Measurements from ENCODE around the gene HSPA12A. TPM values are rescaled to one million over a fixed set of nuclear protein-coding genes. Genes with fewer than 3 reads are reported as not detected.

Gene HSPA12A
- total and polyA plus RNA-seq, 2 donors (not counting 1 experiment from before 2014, with no cell fraction given): 14.4 to 15.7 TPM

- H3K36me3 ChIP-seq (ENCODE audit: control insufficient read depth, insufficient read depth, low read length): no peaks in the 10 kb centered on the region
These were observed 109.7 kb downstream of the HSPA12A start for GRCh38 chr10:116632596-116633215.

DNA sequence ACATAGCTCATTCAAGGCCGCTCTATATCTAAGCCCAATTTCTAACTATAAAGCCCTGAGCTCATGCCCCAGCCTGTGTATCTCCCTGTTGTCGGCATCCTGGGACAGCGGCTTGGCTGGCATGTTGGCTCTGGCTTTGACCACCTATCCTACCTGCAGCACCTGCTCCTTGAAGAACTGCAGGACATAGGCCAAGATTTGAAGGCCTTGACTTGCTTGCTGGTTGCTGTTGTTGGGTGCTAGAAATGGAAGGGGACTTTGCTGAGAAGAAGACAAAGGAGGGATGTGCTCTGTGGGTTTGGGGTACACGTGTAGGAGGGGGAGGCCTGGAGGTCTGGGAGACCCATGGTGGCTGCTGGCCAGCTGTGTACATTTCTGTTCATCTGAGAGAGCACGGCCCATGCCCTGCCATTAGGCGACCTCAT, 110.5 kb downstream of the HSPA12A start:
- Histone ChIP-seq H3K4me2 (ENCODE audit: extremely low read depth, insufficient read depth, low read length) (no peak overlapping the region), H3K4me3 (replicated peaks in 1 of 4; ENCODE audit: control extremely low read depth in 1 of 4, insufficient read depth in 1 of 4, low read depth in 3 of 4, low read length in 4 of 4) (no peak overlapping the region), H3K79me2 (ENCODE audit: control insufficient read depth, insufficient read depth, low read length) (no peaks in the 10 kb centered on the region), H3K27me3 (ENCODE audit: control insufficient read depth, insufficient read depth, low read length) (no peaks in the 10 kb centered on the region), H3K36me3 (ENCODE audit: control insufficient read depth, insufficient read depth, low read length) (no peaks in the 10 kb centered on the region), H3K27ac (ENCODE audit: insufficient read depth, low read length) (no peak overlapping the region), H2AFZ (ENCODE audit: low read length) (no peak overlapping the region), H3K9ac (ENCODE audit: insufficient read depth, low read length) (no peak overlapping the region), H3K4me1 (ENCODE audit: control insufficient read depth, extremely low read depth, insufficient read depth, low read length) (no peaks in the 10 kb centered on the region), H4K20me1 (ENCODE audit: control insufficient read depth, extremely low read depth, insufficient read depth, low read length) (no peaks in the 10 kb centered on the region), H3K9me3 (ENCODE audit: control insufficient read depth, insufficient read depth, low read depth, low read length) (no peaks in the 10 kb centered on the region)
- no peak for TF ChIP-seq EZH2 (IDR thresholded peaks at IDR 0.05; ENCODE audit: low read length, missing control alignments)
- TF ChIP-seq, protein P1, sequence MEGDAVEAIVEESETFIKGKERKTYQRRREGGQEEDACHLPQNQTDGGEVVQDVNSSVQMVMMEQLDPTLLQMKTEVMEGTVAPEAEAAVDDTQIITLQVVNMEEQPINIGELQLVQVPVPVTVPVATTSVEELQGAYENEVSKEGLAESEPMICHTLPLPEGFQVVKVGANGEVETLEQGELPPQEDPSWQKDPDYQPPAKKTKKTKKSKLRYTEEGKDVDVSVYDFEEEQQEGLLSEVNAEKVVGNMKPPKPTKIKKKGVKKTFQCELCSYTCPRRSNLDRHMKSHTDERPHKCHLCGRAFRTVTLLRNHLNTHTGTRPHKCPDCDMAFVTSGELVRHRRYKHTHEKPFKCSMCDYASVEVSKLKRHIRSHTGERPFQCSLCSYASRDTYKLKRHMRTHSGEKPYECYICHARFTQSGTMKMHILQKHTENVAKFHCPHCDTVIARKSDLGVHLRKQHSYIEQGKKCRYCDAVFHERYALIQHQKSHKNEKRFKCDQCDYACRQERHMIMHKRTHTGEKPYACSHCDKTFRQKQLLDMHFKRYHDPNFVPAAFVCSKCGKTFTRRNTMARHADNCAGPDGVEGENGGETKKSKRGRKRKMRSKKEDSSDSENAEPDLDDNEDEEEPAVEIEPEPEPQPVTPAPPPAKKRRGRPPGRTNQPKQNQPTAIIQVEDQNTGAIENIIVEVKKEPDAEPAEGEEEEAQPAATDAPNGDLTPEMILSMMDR (conservative IDR thresholded peaks at IDR 0.05 in 1 of 2, IDR thresholded peaks at IDR 0.05 in 1 of 2; ENCODE audit: low read depth in 1 of 2, low read length in 2 of 2): no peak
- DNase-seq (ENCODE audit: low read depth in 2 of 2): no peak

More at GRCh38 chr10:116632596-116633215, 109.7 kb downstream of the HSPA12A start:
- Histone ChIP-seq H3K9ac (ENCODE audit: insufficient read depth, low read length) (no peak overlapping the region), H3K4me3 (replicated peaks in 1 of 4; ENCODE audit: control extremely low read depth in 1 of 4, insufficient read depth in 1 of 4, low read depth in 3 of 4, low read length in 4 of 4) (no peak overlapping the region), H3K4me2 (ENCODE audit: extremely low read depth, insufficient read depth, low read length) (no peak overlapping the region), H3K79me2 (ENCODE audit: control insufficient read depth, insufficient read depth, low read length) (no peaks in the 10 kb centered on the region), H3K27ac (ENCODE audit: insufficient read depth, low read length) (no peak overlapping the region), H3K27me3 (ENCODE audit: control insufficient read depth, insufficient read depth, low read length) (no peaks in the 10 kb centered on the region), H3K9me3 (ENCODE audit: control insufficient read depth, insufficient read depth, low read depth, low read length) (no peaks in the 10 kb centered on the region), H2AFZ (ENCODE audit: low read length) (no peak overlapping the region), H4K20me1 (ENCODE audit: control insufficient read depth, extremely low read depth, insufficient read depth, low read length) (no peaks in the 10 kb centered on the region), H3K4me1 (ENCODE audit: control insufficient read depth, extremely low read depth, insufficient read depth, low read length) (no peaks in the 10 kb centered on the region)
- no peak for DNase-seq (ENCODE audit: low read depth in 2 of 2)
- TF ChIP-seq, protein P1 (conservative IDR thresholded peaks at IDR 0.05 in 1 of 2, IDR thresholded peaks at IDR 0.05 in 1 of 2; ENCODE audit: low read depth in 1 of 2, low read length in 2 of 2): no peak

DNA sequence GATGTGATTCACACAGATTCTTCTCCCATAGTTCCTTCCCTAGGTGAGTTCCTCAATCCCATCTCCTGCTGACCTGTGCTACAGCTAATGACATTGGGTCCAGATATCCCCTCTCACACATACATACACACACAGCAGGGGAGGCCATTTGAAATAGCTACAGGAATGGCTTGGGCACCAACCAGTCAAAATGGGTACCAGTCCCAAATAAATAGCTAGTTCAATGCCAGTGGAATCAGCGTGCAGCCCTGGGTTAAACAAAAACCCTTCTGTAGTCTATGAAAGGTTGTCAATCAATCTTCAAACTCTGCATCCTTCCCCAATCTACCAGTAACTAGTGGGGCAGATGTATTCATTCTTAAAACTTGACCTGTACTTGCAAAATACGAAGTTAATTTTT, 112.3 kb downstream of the HSPA12A start:
- TF ChIP-seq EZH2 (IDR thresholded peaks at IDR 0.05; ENCODE audit: low read length, missing control alignments): no peak
- TF ChIP-seq, protein P1 (conservative IDR thresholded peaks at IDR 0.05 in 1 of 2, IDR thresholded peaks at IDR 0.05 in 1 of 2; ENCODE audit: low read depth in 1 of 2, low read length in 2 of 2): no peak
- H3K9ac ChIP-seq (ENCODE audit: insufficient read depth, low read length): no peak overlapping the region
- no peak overlapping the region for H3K27ac ChIP-seq (ENCODE audit: insufficient read depth, low read length)
- H3K4me2 ChIP-seq (ENCODE audit: extremely low read depth, insufficient read depth, low read length): no peak overlapping the region
- no peak for DNase-seq (ENCODE audit: low read depth in 2 of 2)
- no peak overlapping the region for H2AFZ ChIP-seq (ENCODE audit: low read length)
- no peaks in the 10 kb centered on the region for H3K4me1 ChIP-seq (ENCODE audit: control insufficient read depth, extremely low read depth, insufficient read depth, low read length)
- H3K9me3 ChIP-seq (ENCODE audit: control insufficient read depth, insufficient read depth, low read depth, low read length): no peaks in the 10 kb centered on the region
- no peak overlapping the region for H3K4me3 ChIP-seq (replicated peaks in 1 of 4; ENCODE audit: control extremely low read depth in 1 of 4, insufficient read depth in 1 of 4, low read depth in 3 of 4, low read length in 4 of 4)
- H3K27me3 ChIP-seq (ENCODE audit: control insufficient read depth, insufficient read depth, low read length): no peaks in the 10 kb centered on the region
- no peaks in the 10 kb centered on the region for H4K20me1 ChIP-seq (ENCODE audit: control insufficient read depth, extremely low read depth, insufficient read depth, low read length)
- H3K79me2 ChIP-seq (ENCODE audit: control insufficient read depth, insufficient read depth, low read length): no peaks in the 10 kb centered on the region
- H3K36me3 ChIP-seq (ENCODE audit: control insufficient read depth, insufficient read depth, low read length): no peaks in the 10 kb centered on the region

Measured in fibroblast of lung (primary cell).